Activated CD4-positive, alpha-beta memory T cell treated with anti-CD3 and anti-CD28 coated beads, Interleukin-2, amount 10 ng/mL, durations not matched to agents 7 days and 5 days (primary cell): ENCODE data around the gene CACNA1I. TPM values are rescaled to one million over a fixed set of nuclear protein-coding genes. Genes with fewer than 3 reads are reported as not detected.

Experiments used
- CTCF ChIA-PET: fragments of 350-600 bp; sonication (Branson Sonifier 250); formaldehyde crosslinking; loops from one replicate; lab custom pipeline; 2021; ENCODE audit warnings: antibody characterized with exemption, inconsistent platforms; lab: Charles Lee
- POLR2A ChIA-PET: fragments of 350-600 bp; sonication (Branson Sonifier 250); formaldehyde crosslinking; loops from one replicate; lab custom pipeline; 2021; ENCODE audit warnings: antibody characterized with exemption; lab: Charles Lee
- DNase-seq: peaks from one replicate; pipeline ENCODE4 v3.0.0-alpha.2; 2020
- H3K27ac Mint-ChIP-seq: one replicate; pipeline ENCODE4 v1.8.0; 2021; ENCODE audit warnings: mild to moderate bottlenecking, mixed read lengths
- H3K27me3 Mint-ChIP-seq: one replicate; pipeline ENCODE4 v1.8.0; 2021; ENCODE audit warnings: mixed read lengths
- H3K36me3 Mint-ChIP-seq: one replicate; pipeline ENCODE4 v1.8.0; 2021; ENCODE audit warnings: low read depth, mixed read lengths
- H3K4me1 Mint-ChIP-seq: one replicate; pipeline ENCODE4 v1.8.0; 2021; ENCODE audit warnings: mixed read lengths
- H3K4me3 Mint-ChIP-seq: one replicate; pipeline ENCODE4 v1.8.0; 2021; ENCODE audit warnings: mild to moderate bottlenecking, mixed read lengths
- H3K9me3 Mint-ChIP-seq: one replicate; pipeline ENCODE4 v1.8.0; 2021; ENCODE audit warnings: mixed read lengths
- total RNA-seq, 2 experiments: library from RNA; stranded (reverse); gene quantifications; one replicate each; pipeline ENCODE4 v1.2.3, GENCODE V29; 2021

Gene CACNA1I
- total RNA-seq, 2 experiments from 2014 or later: 8.7 to 8.8 TPM

DNA sequence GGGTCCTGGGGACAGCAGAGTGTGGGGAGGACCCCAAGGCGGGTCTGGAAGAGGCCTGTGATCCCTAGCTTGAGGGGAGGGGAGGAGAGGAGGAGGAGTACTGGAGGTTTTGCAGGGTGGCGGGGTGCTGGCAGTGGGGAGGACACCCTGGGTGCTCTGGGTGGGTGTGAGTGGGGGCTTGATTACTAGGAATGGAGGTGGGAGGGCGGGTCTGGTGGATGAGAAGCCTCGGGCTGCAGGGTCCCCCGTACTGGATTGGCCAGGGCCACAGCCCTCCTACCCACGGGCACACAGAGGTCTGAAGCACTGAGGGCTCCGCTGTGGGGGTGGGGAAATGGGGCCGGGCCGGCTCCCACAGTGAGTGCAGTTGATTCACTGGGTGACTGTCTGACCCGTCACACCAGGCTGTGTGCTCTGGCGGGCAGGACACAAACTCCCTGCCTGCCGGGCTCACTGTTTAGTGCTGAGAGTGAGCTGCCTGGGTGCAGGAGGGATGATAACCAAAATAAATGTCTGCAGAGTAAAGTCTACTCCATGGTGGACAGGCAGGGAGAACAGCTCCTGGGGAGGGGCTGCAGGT is 114.2 kb downstream of the CACNA1I start:
- H3K27me3 Mint-ChIP-seq: peaks cover 18% of the 10 kb centered on the region
- no peak overlapping the region for H3K27ac Mint-ChIP-seq
- no peaks in the 10 kb centered on the region for H3K4me1 Mint-ChIP-seq
- ChIA-PET CTCF (no interaction called here), POLR2A (interaction anchor here (1.0 kb wide), 1 partner anchor 8 kb away, joined by 3 read pairs; no protein-coding TSS in a partner anchor)
- H3K36me3 Mint-ChIP-seq: no peaks in the 10 kb centered on the region
- DNase-seq: no peak
- no peak overlapping the region for H3K4me3 Mint-ChIP-seq
- no peaks in the 10 kb centered on the region for H3K9me3 Mint-ChIP-seq

DNA sequence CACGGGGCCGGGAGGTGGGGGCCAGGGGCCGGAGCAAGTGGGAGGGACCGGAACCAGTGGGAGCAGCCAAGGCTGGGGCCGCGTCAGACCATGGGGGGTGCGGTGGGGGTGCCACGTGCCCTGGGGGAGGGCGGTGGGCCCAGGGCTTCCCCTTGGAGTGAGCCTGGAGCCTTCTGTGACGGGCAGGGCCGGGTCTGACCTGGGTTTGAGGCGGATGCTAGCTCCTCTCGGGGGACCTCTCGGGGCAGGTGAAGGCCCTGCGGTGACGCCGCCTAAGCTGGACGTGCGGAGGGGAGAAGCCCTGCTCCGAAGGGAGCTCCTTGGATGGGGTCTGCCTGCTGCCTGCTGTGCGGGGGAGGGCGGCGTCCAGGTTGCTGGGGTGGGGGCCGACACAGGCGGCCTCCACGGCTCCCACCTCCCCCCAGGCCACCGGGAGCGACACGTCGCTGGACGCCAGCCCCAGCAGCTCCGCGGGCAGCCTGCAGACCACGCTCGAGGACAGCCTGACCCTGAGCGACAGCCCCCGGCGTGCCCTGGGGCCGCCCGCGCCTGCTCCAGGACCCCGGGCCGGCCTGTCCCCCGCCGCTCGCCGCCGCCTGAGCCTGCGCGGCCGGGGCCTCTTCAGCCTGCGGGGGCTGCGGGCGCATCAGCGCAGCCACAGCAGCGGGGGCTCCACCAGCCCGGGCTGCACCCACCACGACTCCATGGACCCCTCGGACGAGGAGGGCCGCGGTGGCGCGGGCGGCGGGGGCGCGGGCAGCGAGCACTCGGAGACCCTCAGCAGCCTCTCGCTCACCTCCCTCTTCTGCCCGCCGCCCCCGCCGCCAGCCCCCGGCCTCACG is 115.0 kb downstream of the CACNA1I start:
- Mint-ChIP-seq H3K27ac (no peak overlapping the region), H3K27me3 (peaks cover 18% of the 10 kb centered on the region), H3K36me3 (no peaks in the 10 kb centered on the region), H3K4me3 (no peak overlapping the region), H3K4me1 (no peaks in the 10 kb centered on the region), H3K9me3 (no peaks in the 10 kb centered on the region)
- CTCF ChIA-PET: no interaction called here
- POLR2A ChIA-PET: interaction anchor here (1.0 kb wide), 1 partner anchor 9 kb away, joined by 3 read pairs; no protein-coding TSS in a partner anchor
- DNase-seq: no peak

DNA sequence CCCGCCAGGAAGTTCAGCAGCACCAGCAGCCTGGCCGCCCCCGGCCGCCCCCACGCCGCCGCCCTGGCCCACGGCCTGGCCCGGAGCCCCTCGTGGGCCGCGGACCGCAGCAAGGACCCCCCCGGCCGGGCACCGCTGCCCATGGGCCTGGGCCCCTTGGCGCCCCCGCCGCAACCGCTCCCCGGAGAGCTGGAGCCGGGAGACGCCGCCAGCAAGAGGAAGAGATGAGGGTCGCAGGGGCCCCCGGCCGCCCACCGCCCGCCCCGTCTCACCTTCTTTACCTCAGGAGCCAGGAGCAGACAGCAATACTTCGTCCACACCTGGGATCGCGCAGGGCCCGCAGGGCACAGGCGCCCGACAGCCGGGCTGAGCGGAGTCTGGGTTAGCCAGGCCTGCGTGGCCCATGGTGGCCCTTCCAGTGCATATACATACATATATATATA is 115.6 kb downstream of the CACNA1I start:
- Mint-ChIP-seq H3K36me3 (no peaks in the 10 kb centered on the region), H3K27ac (no peak overlapping the region), H3K9me3 (no peaks in the 10 kb centered on the region), H3K4me3 (no peak overlapping the region), H3K27me3 (peaks cover 25% of the 10 kb centered on the region), H3K4me1 (no peaks in the 10 kb centered on the region)
- ChIA-PET POLR2A (no interaction called here), CTCF (no interaction called here)
- no peak for DNase-seq

- no peak for DNase-seq
- H3K4me1 Mint-ChIP-seq: no peaks in the 10 kb centered on the region
- ChIA-PET POLR2A (no interaction called here), CTCF (no interaction called here)
- H3K36me3 Mint-ChIP-seq: no peaks in the 10 kb centered on the region
- H3K27ac Mint-ChIP-seq: no peak overlapping the region
- H3K27me3 Mint-ChIP-seq: peaks cover 26% of the 10 kb centered on the region
- no peaks in the 10 kb centered on the region for H3K9me3 Mint-ChIP-seq
- H3K4me3 Mint-ChIP-seq: no peak overlapping the region
Observed at GRCh38 chr22:39686776-39687525, 116.4 kb downstream of the CACNA1I start.

- ChIA-PET POLR2A (no interaction called here), CTCF (no interaction called here)
- DNase-seq: no peak
- no peaks in the 10 kb centered on the region for H3K4me1 Mint-ChIP-seq
- no peak overlapping the region for H3K4me3 Mint-ChIP-seq
- H3K36me3 Mint-ChIP-seq: no peaks in the 10 kb centered on the region
- no peaks in the 10 kb centered on the region for H3K9me3 Mint-ChIP-seq
- no peak overlapping the region for H3K27ac Mint-ChIP-seq
- H3K27me3 Mint-ChIP-seq: peaks cover 33% of the 10 kb centered on the region
Observed at GRCh38 chr22:39688186-39688785, 117.7 kb downstream of the CACNA1I start.

GRCh38 chr22:39689421-39689820 is 118.9 kb downstream of the CACNA1I start:
- Mint-ChIP-seq H3K4me3 (no peak overlapping the region), H3K27me3 (peaks cover 34% of the 10 kb centered on the region), H3K36me3 (no peaks in the 10 kb centered on the region), H3K27ac (no peak overlapping the region), H3K9me3 (no peaks in the 10 kb centered on the region), H3K4me1 (no peaks in the 10 kb centered on the region)
- CTCF ChIA-PET: no interaction called here
- DNase-seq: no peak
- POLR2A ChIA-PET: no interaction called here

- DNase-seq: no peak
- ChIA-PET POLR2A (no interaction called here), CTCF (no interaction called here)
- Mint-ChIP-seq H3K9me3 (no peaks in the 10 kb centered on the region), H3K27me3 (peaks cover 32% of the 10 kb centered on the region), H3K4me1 (no peaks in the 10 kb centered on the region), H3K4me3 (no peak overlapping the region), H3K36me3 (no peaks in the 10 kb centered on the region), H3K27ac (no peak overlapping the region)
Observed at GRCh38 chr22:39690881-39691605, 120.5 kb downstream of the CACNA1I start.

GRCh38 chr22:39693943-39694500 is 123.5 kb downstream of the CACNA1I start:
- Mint-ChIP-seq H3K27ac (no peak overlapping the region), H3K36me3 (no peaks in the 10 kb centered on the region), H3K9me3 (no peaks in the 10 kb centered on the region), H3K27me3 (peaks cover 20% of the 10 kb centered on the region), H3K4me3 (no peak overlapping the region), H3K4me1 (no peaks in the 10 kb centered on the region)
- ChIA-PET CTCF (no interaction called here), POLR2A (no interaction called here)
- DNase-seq: no peak

- Mint-ChIP-seq H3K27ac (no peak overlapping the region), H3K4me3 (no peak overlapping the region), H3K4me1 (no peaks in the 10 kb centered on the region), H3K36me3 (no peaks in the 10 kb centered on the region), H3K9me3 (no peaks in the 10 kb centered on the region), H3K27me3 (peaks cover 6% of the 10 kb centered on the region)
- no peak for DNase-seq
- ChIA-PET CTCF (no interaction called here), POLR2A (no interaction called here)
Observed at GRCh38 chr22:39697790-39698430, 127.4 kb downstream of the CACNA1I start.

- ChIA-PET CTCF (no interaction called here), POLR2A (no interaction called here)
- Mint-ChIP-seq H3K27me3 (peaks cover 2% of the 10 kb centered on the region), H3K36me3 (no peaks in the 10 kb centered on the region), H3K4me1 (no peaks in the 10 kb centered on the region), H3K9me3 (no peaks in the 10 kb centered on the region), H3K4me3 (no peak overlapping the region), H3K27ac (no peak overlapping the region)
- no peak for DNase-seq
Observed at GRCh38 chr22:39699631-39700360, 129.2 kb downstream of the CACNA1I start.

DNA sequence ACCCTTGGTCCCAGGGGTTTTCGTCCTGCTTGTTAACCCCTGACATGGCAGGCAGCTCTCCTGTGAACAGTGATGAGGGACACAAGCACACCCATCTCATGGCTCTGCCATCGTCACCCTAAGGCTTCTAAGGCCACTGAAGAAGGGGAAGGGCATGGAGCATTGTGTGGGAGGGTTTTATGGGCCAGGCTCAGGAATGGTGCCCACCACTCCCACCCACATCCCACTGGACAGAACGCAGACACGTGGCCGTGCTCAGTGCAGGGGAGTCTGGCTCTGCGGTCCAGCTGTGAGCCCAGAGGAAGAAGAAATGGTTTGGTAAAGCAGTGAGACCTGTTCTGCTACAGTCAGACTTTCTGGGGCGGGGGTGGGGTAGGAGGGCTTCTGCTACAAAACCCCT is 130.0 kb downstream of the CACNA1I start:
- H3K9me3 Mint-ChIP-seq: no peaks in the 10 kb centered on the region
- no peaks in the 10 kb centered on the region for H3K4me1 Mint-ChIP-seq
- DNase-seq: no peak
- H3K36me3 Mint-ChIP-seq: no peaks in the 10 kb centered on the region
- peaks cover 2% of the 10 kb centered on the region for H3K27me3 Mint-ChIP-seq
- ChIA-PET CTCF (no interaction called here), POLR2A (interaction anchor here (0.7 kb wide), 1 partner anchor 98 kb away, joined by 3 read pairs; no protein-coding TSS in a partner anchor)
- H3K4me3 Mint-ChIP-seq: no peak overlapping the region
- no peak overlapping the region for H3K27ac Mint-ChIP-seq
